Nephron progenitor cell (in vitro differentiated cells): ENCODE measurements around the gene LYPD8.

ENCODE experiments used
- DNase-seq: peaks from one replicate; pipeline ENCODE4 v3.0.0; 2021
- H3K27ac Mint-ChIP-seq: 2 replicates; pipeline ENCODE4 v1.8.0; 2021; ENCODE audit warnings: mild to moderate bottlenecking, moderate library complexity, mixed read lengths
- H3K27me3 Mint-ChIP-seq: 2 replicates; pipeline ENCODE4 v1.8.0; 2021; ENCODE audit warnings: mild to moderate bottlenecking, low read depth, mixed read lengths; ENCODE audit not compliant: poor library complexity
- H3K36me3 Mint-ChIP-seq: 2 replicates; pipeline ENCODE4 v1.8.0; 2021; ENCODE audit warnings: low read depth, mixed read lengths
- H3K4me1 Mint-ChIP-seq: 2 replicates; pipeline ENCODE4 v1.8.0; 2021; ENCODE audit warnings: mixed read lengths
- H3K4me3 Mint-ChIP-seq: 2 replicates; pipeline ENCODE4 v1.8.0; 2021; ENCODE audit warnings: mild to moderate bottlenecking, moderate library complexity, mixed read lengths
- H3K9me3 Mint-ChIP-seq: 2 replicates; pipeline ENCODE4 v1.8.0; 2021; ENCODE audit warnings: mild to moderate bottlenecking, moderate library complexity, mixed read lengths
- CTCF ChIP-seq: fragments of 200-600 bp; sonication (generic); IDR thresholded peaks from 2 replicates; pipeline ENCODE4 v1.5.0; 2021; ENCODE audit warnings: antibody characterized with exemption

LYPD8 gene

GRCh38 chr1:248736977-248737376, 18.6 kb downstream of the LYPD8 start:
- no peaks in the 10 kb centered on the region for H3K4me1 Mint-ChIP-seq
- no peaks in the 10 kb centered on the region for H3K36me3 Mint-ChIP-seq
- no peak overlapping the region for H3K4me3 Mint-ChIP-seq
- DNase-seq: no peak
- H3K27ac Mint-ChIP-seq: no peak overlapping the region
- peaks cover 96% of the 10 kb centered on the region for H3K9me3 Mint-ChIP-seq
- no peaks in the 10 kb centered on the region for H3K27me3 Mint-ChIP-seq
- no peak for TF ChIP-seq CTCF

GRCh38 chr1:248733566-248733965, 22.0 kb downstream of the LYPD8 start:
- no peak for TF ChIP-seq CTCF
- no peak for DNase-seq
- Mint-ChIP-seq H3K27ac (no peak overlapping the region), H3K36me3 (no peaks in the 10 kb centered on the region), H3K9me3 (peaks cover 91% of the 10 kb centered on the region), H3K4me3 (no peak overlapping the region), H3K4me1 (no peaks in the 10 kb centered on the region), H3K27me3 (no peaks in the 10 kb centered on the region)

- Mint-ChIP-seq H3K27me3 (no peaks in the 10 kb centered on the region), H3K4me3 (no peak overlapping the region), H3K27ac (no peak overlapping the region), H3K36me3 (no peaks in the 10 kb centered on the region), H3K9me3 (peaks cover 88% of the 10 kb centered on the region), H3K4me1 (no peaks in the 10 kb centered on the region)
- DNase-seq: no peak
- no peak for TF ChIP-seq CTCF
Measured at GRCh38 chr1:248730507-248731335, 24.8 kb downstream of the LYPD8 start.

- no peaks in the 10 kb centered on the region for H3K27me3 Mint-ChIP-seq
- no peak for TF ChIP-seq CTCF
- no peaks in the 10 kb centered on the region for H3K4me1 Mint-ChIP-seq
- H3K36me3 Mint-ChIP-seq: no peaks in the 10 kb centered on the region
- DNase-seq: no peak
- peaks cover 76% of the 10 kb centered on the region for H3K9me3 Mint-ChIP-seq
- no peak overlapping the region for H3K4me3 Mint-ChIP-seq
- H3K27ac Mint-ChIP-seq: no peak overlapping the region
Measured at GRCh38 chr1:248714248-248714647, 41.3 kb downstream of the LYPD8 start.

GRCh38 chr1:248710305-248710900, 45.2 kb downstream of the LYPD8 start:
- Mint-ChIP-seq H3K4me3 (no peak overlapping the region), H3K27ac (no peak overlapping the region), H3K9me3 (peaks cover 42% of the 10 kb centered on the region), H3K27me3 (peaks cover 5% of the 10 kb centered on the region), H3K36me3 (no peaks in the 10 kb centered on the region), H3K4me1 (no peaks in the 10 kb centered on the region)
- no peak for DNase-seq
- TF ChIP-seq CTCF: no peak

GRCh38 chr1:248704606-248705005, 51.0 kb downstream of the LYPD8 start:
- no peak for TF ChIP-seq CTCF
- Mint-ChIP-seq H3K36me3 (no peaks in the 10 kb centered on the region), H3K4me1 (no peaks in the 10 kb centered on the region), H3K27ac (no peak overlapping the region), H3K4me3 (no peak overlapping the region), H3K9me3 (peaks cover 4% of the 10 kb centered on the region), H3K27me3 (peaks cover 7% of the 10 kb centered on the region)
- no peak for DNase-seq
